ENCODE data around the gene PPP1R3F. TPM values are rescaled to one million over a fixed set of nuclear protein-coding genes. Genes with fewer than 3 reads are reported as not detected.
A peak's percentile ranks its signal among the peaks of the same experiment; 100 is the strongest.

The PPP1R3F gene
- total RNA-seq, 1 donor from 2014 or later = 7.4 TPM

GRCh38 chrX:49254639-49255038 is 15.0 kb upstream of the PPP1R3F start:
- ATAC-seq (ENCODE audit: low read depth) (no peak), DNase-seq (no peak)
- no peak overlapping the region for H3K4me3 Mint-ChIP-seq
- intact Hi-C loops (cut with micrococcal nuclease) = no loop called here
- H3K27ac Mint-ChIP-seq = no peak overlapping the region
- ChIA-PET CTCF (no interaction called here), POLR2A (no interaction called here)
- no peaks in the 10 kb centered on the region for H3K27me3 Mint-ChIP-seq
- no peak for TF ChIP-seq CTCF (IDR thresholded peaks at IDR 0.05)
- peaks cover 11% of the 10 kb centered on the region for H3K36me3 Mint-ChIP-seq (ENCODE audit: low read depth)
- no peaks in the 10 kb centered on the region for H3K9me3 Mint-ChIP-seq
- H3K4me1 Mint-ChIP-seq = peaks cover 20% of the 10 kb centered on the region

- ChIA-PET CTCF (no interaction called here), POLR2A (interaction anchor here (1.4 to 1.9 kb wide), 2 partner anchors 13 to 65 kb away, joined by 3 to 5 read pairs; no protein-coding TSS in a partner anchor)
- intact Hi-C loops (cut with micrococcal nuclease) = no loop called here
- no peak for DNase-seq
- no peak for ATAC-seq (ENCODE audit: low read depth)
- H3K36me3 Mint-ChIP-seq (ENCODE audit: low read depth) = no peaks in the 10 kb centered on the region
- H3K4me3 Mint-ChIP-seq = no peak overlapping the region
- H3K9me3 Mint-ChIP-seq = no peaks in the 10 kb centered on the region
- H3K27ac Mint-ChIP-seq = no peak overlapping the region
- no peaks in the 10 kb centered on the region for H3K27me3 Mint-ChIP-seq
- no peak for TF ChIP-seq CTCF (IDR thresholded peaks at IDR 0.05)
- H3K4me1 Mint-ChIP-seq = peaks cover 23% of the 10 kb centered on the region
Measured at GRCh38 chrX:49256268-49256995, 13.2 kb upstream of the PPP1R3F start.

DNA sequence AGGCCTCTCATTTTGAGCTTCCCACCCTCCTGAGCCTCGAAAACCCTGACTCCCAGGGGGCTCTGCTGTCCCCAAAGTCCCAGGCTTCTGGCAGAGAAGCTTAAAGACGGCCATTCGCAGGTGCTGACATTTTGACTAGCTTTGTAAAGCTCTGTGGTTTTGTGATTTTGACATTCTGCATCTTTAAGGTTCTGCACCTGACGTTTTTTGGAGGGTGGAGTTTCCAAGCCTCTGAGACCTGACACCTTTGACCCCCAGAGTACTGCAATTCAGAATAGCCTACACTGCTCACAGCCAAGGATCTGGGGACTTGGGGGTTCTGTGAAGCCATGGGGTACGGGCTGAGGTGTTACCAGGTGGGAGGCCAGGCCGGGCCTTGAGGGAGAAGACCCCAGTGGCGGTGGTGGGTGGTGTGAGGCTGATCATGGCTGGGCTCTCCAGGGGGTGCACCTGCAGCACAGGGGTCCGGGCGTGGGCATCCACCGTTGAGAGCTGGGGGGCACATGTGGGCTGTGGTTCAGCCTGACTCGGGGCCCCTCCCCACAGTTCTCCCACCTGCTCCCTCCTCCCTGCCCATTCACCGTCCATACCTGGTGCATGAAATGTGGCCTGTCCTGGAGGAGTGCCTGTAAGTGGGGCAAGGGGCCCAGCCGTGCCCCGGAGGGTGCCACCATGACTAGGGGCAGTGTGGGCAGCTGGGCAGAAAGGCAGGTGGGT is 12.4 kb upstream of the PPP1R3F start:
- ChIA-PET CTCF (no interaction called here), POLR2A (interaction anchor here (0.7 to 1.9 kb wide), 3 partner anchors 12 to 365 kb away, joined by 3 to 5 read pairs (median 3); no protein-coding TSS in a partner anchor)
- Mint-ChIP-seq H3K27ac (no peak overlapping the region), H3K27me3 (no peaks in the 10 kb centered on the region), H3K9me3 (no peaks in the 10 kb centered on the region), H3K36me3 (ENCODE audit: low read depth) (no peaks in the 10 kb centered on the region), H3K4me3 (no peak overlapping the region), H3K4me1 (peaks cover 23% of the 10 kb centered on the region)
- ATAC-seq (ENCODE audit: low read depth) (no peak), DNase-seq (no peak)
- TF ChIP-seq CTCF (IDR thresholded peaks at IDR 0.05) = no peak
- intact Hi-C loops (cut with micrococcal nuclease) = no loop called here

- Mint-ChIP-seq H3K27me3 (no peaks in the 10 kb centered on the region), H3K4me3 (no peak overlapping the region), H3K4me1 (peaks cover 23% of the 10 kb centered on the region), H3K9me3 (no peaks in the 10 kb centered on the region), H3K36me3 (ENCODE audit: low read depth) (no peaks in the 10 kb centered on the region), H3K27ac (no peak overlapping the region)
- ChIA-PET CTCF (no interaction called here), POLR2A (interaction anchor here (0.6 to 1.9 kb wide), 3 partner anchors 11 to 366 kb away, joined by 3 to 5 read pairs (median 3); no protein-coding TSS in a partner anchor)
- ATAC-seq (ENCODE audit: low read depth) = peak; percentile 31
- TF ChIP-seq CTCF (IDR thresholded peaks at IDR 0.05) = no peak
- intact Hi-C loops (cut with micrococcal nuclease) = no loop called here
- no peak for DNase-seq
Measured at GRCh38 chrX:49257846-49258748, 11.5 kb upstream of the PPP1R3F start.
